ENCODE results near the gene SAMD1.

SAMD1 gene

GRCh38 chr19:14112809-14113385, 22.3 kb upstream of the SAMD1 start:
- DNase-seq = no peak

GRCh38 chr19:14112051-14112808, 21.7 kb upstream of the SAMD1 start:
- DNase-seq = no peak

- no peak for DNase-seq
These were observed 20.9 kb upstream of the SAMD1 start for GRCh38 chr19:14111486-14111885.

GRCh38 chr19:14110650-14111049, 20.1 kb upstream of the SAMD1 start:
- no peak for DNase-seq

- DNase-seq = peak; percentile 20
These were observed 17.3 kb upstream of the SAMD1 start for GRCh38 chr19:14107581-14108461.

- DNase-seq = no peak
These were observed 16.3 kb upstream of the SAMD1 start for GRCh38 chr19:14106840-14107239.

- DNase-seq = no peak
These were observed 15.1 kb upstream of the SAMD1 start for GRCh38 chr19:14105680-14106079.

GRCh38 chr19:14103310-14103709, 12.8 kb upstream of the SAMD1 start:
- DNase-seq = peak; percentile 11

GRCh38 chr19:14102756-14103155, 12.2 kb upstream of the SAMD1 start:
- DNase-seq = no peak

GRCh38 chr19:14102102-14102696, 11.6 kb upstream of the SAMD1 start:
- no peak for DNase-seq

GRCh38 chr19:14101003-14101545, 10.5 kb upstream of the SAMD1 start:
- no peak for DNase-seq

- DNase-seq = peak; percentile 15
These were observed 7.1 kb upstream of the SAMD1 start for GRCh38 chr19:14097532-14098151.

GRCh38 chr19:14096272-14096992, 5.9 kb upstream of the SAMD1 start:
- no peak for DNase-seq

- DNase-seq = no peak
These were observed 4.3 kb upstream of the SAMD1 start for GRCh38 chr19:14094854-14095253.

- DNase-seq = no peak
These were observed 2.7 kb upstream of the SAMD1 start for GRCh38 chr19:14093117-14093823.

GRCh38 chr19:14091813-14092462, 1.4 kb upstream of the SAMD1 start:
- peak; percentile 49 for DNase-seq

- DNase-seq = peak; percentile 94
These were observed 696 bp upstream of the SAMD1 start for GRCh38 chr19:14091081-14091812.

- DNase-seq = peak; percentile 81
These were observed 666 bp downstream of the SAMD1 start for GRCh38 chr19:14089662-14090508.

- no peak for DNase-seq
These were observed 1.2 kb downstream of the SAMD1 start for GRCh38 chr19:14089412-14089661.
